HepG2 (cell line): Measurements from ENCODE around the gene RAPGEF2. TPM values are rescaled to one million over a fixed set of nuclear protein-coding genes. Genes with fewer than 3 reads are reported as not detected.
A peak's percentile ranks its signal among the peaks of the same experiment; 100 is the strongest.

Source experiments
- ATAC-seq: fragments of 200-7000 bp; cut with Tn5 transposase; 3 replicates; pipeline ENCODE4 v1.9.1; 2020; ENCODE audit warnings: mild to moderate bottlenecking, moderate library complexity
- BruUV-seq: library from RNA; stranded (reverse); fragments of 400-500 nt; replicated peaks from 2 replicates; lab custom pipeline; 2021; lab: Mats Ljungman, UMichigan
- CTCF ChIA-PET: fragments of 300-600 bp; formaldehyde crosslinking; extraction: SDS; loops from one replicate; lab custom pipeline; 2021; ENCODE audit warnings: low total read pairs, inconsistent platforms, low intra/inter-chr PET ratio; lab: Yijun Ruan, JAX
- POLR2A ChIA-PET: fragments of 350-600 bp; sonication (Branson Sonifier 250); formaldehyde crosslinking; loops from one replicate; lab custom pipeline; 2020; ENCODE audit warnings: antibody characterized with exemption, inconsistent platforms; lab: Yijun Ruan, JAX
- DNase-seq: peaks from one replicate; pipeline ENCODE4 v3.0.0-alpha.2; 2015; ENCODE audit warnings: low spot score
- FAIRE-seq: peaks from 3 replicates; lab custom pipeline; 2011; peaks lifted over from hg19 to GRCh38; lab: Jason Lieb, UNC
- H2AFZ ChIP-seq: one replicate; pipeline ENCODE4 v1.6.1; 2011; ENCODE audit warnings: low read length, inconsistent platforms
- H3K27ac ChIP-seq: fragments of 300-600 bp; 3 replicates; pipeline ENCODE4 v1.8.0; 2011; ENCODE audit warnings: mixed run types, mild to moderate bottlenecking, mixed read lengths, low read length, inconsistent platforms; ENCODE audit not compliant: insufficient read depth; ENCODE audit errors: extremely low read length
- H3K27me3 ChIP-seq, 2 experiments: fragments of 200-600 bp in 1 of 2; 2 replicates in 1 of 2; 3 replicates in 1 of 2; pipeline versions ENCODE4 v1.6.0 to v1.8.0; 2011; ENCODE audit warnings: low read length in 2 of 2, mild to moderate bottlenecking in 2 of 2, moderate library complexity in 2 of 2, inconsistent platforms in 1 of 2; ENCODE audit not compliant: insufficient read depth in 2 of 2, control insufficient read depth in 1 of 2
- H3K36me3 ChIP-seq, 2 experiments: fragments of 200-600 bp in 1 of 2; replicated peaks in 1 of 2; 2 replicates in 1 of 2; 3 replicates in 1 of 2; pipeline versions ENCODE4 v1.5.1 to v1.8.0; 2011; ENCODE audit warnings: low read length in 2 of 2, inconsistent platforms in 1 of 2; ENCODE audit not compliant: insufficient read depth in 2 of 2, control insufficient read depth in 1 of 2
- H3K4me1 ChIP-seq: 2 replicates; pipeline ENCODE4 v1.5.1; 2012; ENCODE audit warnings: low read length, inconsistent platforms; ENCODE audit not compliant: insufficient read depth
- H3K4me2 ChIP-seq: 2 replicates; pipeline ENCODE4 v1.6.0; 2011; ENCODE audit warnings: low read depth, low read length, inconsistent platforms
- H3K4me3 ChIP-seq, 3 experiments: fragments of 200-600 bp in 1 of 3; sonication (generic), shearing (Covaris generic) in 1 of 3; replicated peaks in 1 of 3; 2 replicates each; pipeline ENCODE4 v1.5.1; 2011 to 2016; ENCODE audit warnings: low read length in 3 of 3, inconsistent platforms in 2 of 3, low read depth in 2 of 3, mild to moderate bottlenecking in 2 of 3, control low read depth in 1 of 3, mixed read lengths in 1 of 3; ENCODE audit not compliant: insufficient read depth in 1 of 3
- H3K79me2 ChIP-seq: one replicate; pipeline ENCODE4 v1.6.1; 2011; ENCODE audit warnings: low read length, inconsistent platforms; ENCODE audit not compliant: insufficient read depth
- H3K9ac ChIP-seq: 2 replicates; pipeline ENCODE4 v1.6.0; 2011; ENCODE audit warnings: mild to moderate bottlenecking, low read depth, low read length, inconsistent platforms; ENCODE audit not compliant: insufficient read depth
- H3K9me3 ChIP-seq: 2 replicates; pipeline ENCODE4 v1.5.1; 2012; ENCODE audit warnings: mild to moderate bottlenecking, low read length
- H4K20me1 ChIP-seq: 2 replicates; pipeline ENCODE4 v1.6.0; 2011; ENCODE audit warnings: inconsistent platforms, mild to moderate bottlenecking, low read length, moderate library complexity; ENCODE audit not compliant: insufficient read depth
- GMEB1 ChIP-seq: sonication (generic); formaldehyde crosslinking; IDR thresholded peaks from 2 replicates; pipeline ENCODE4 v1.5.1; 2020; ENCODE audit warnings: missing genetic modification reagents, mild to moderate bottlenecking, borderline replicate concordance
- PHB2 ChIP-seq: fragments of 450-650 bp; IDR thresholded peaks from 2 replicates; pipeline ENCODE4 v1.6.1; 2018; ENCODE audit not compliant: partially characterized antibody
- TEF ChIP-seq: sonication (generic); formaldehyde crosslinking; IDR thresholded peaks from 2 replicates; pipeline ENCODE4 v1.5.0; 2020; ENCODE audit warnings: missing genetic modification reagents
- ZFP90 ChIP-seq: sonication (generic); formaldehyde crosslinking; IDR thresholded peaks from 2 replicates; pipeline ENCODE4 v1.8.0; 2022; ENCODE audit warnings: missing genetic modification reagents, mild to moderate bottlenecking, inconsistent platforms, borderline replicate concordance
- ZNF121 ChIP-seq: sonication (generic); formaldehyde crosslinking; IDR thresholded peaks from 2 replicates; pipeline ENCODE4 v1.5.0; 2020; ENCODE audit warnings: mild to moderate bottlenecking, missing genetic modification reagents
- WGBS: methylation state at CpG from one replicate; pipeline ENCODE4 v1.1.6; 2017; ENCODE audit warnings: low lambda C conversion rate; 5-methylcytosine and 5-hydroxymethylcytosine counted together
- in situ Hi-C: cut with HindIII; loops from 2 replicates; pipeline ENCODE4 v1.10.0; 2017; ENCODE audit warnings: low pct_unique_long_range_greater_than_20kb; ENCODE audit not compliant: extremely low pct_ligation_motif_present
- intact Hi-C: fragments of 100-400 bp; cut with micrococcal nuclease; formaldehyde crosslinking; loops from one replicate; pipeline ENCODE4 v1.10.0; 2022; ENCODE audit not compliant: unreplicated experiment
- polyA plus RNA-seq, 8 experiments: library from polyadenylated mRNA; depleted of rRNA in 3 of 8; stranded (reverse) in 7 of 8; unstranded in 1 of 8; fragments of >200 nt; fragmentation: Illumina TruSeq in 4 of 8; extraction: Trizol in 4 of 8; gene quantifications; 2 replicates each; pipeline versions ENCODE4 v1.2.1 to v1.2.3, GENCODE V29; 2011 to 2016; ENCODE audit warnings: low read depth in 4 of 8, missing spikeins in 1 of 8, mixed read lengths in 1 of 8; ENCODE audit not compliant: insufficient read depth in 1 of 8
- total RNA-seq, 5 experiments: library from RNA; depleted of rRNA; stranded (reverse); fragments of >200 nt; fragmentation: Illumina TruSeq; extraction: Trizol; gene quantifications; 2 replicates each; pipeline ENCODE4 v1.2.3, GENCODE V29; 2016; ENCODE audit warnings: low read depth in 1 of 5
- TF ChIP-seq, protein P1 (sequence below), 2 experiments: IDR thresholded peaks; 2 replicates each; pipeline ENCODE4 v1.6.1; 2011 to 2012; ENCODE audit warnings: low read length in 2 of 2, borderline replicate concordance in 1 of 2, low read depth in 1 of 2, mild to moderate bottlenecking in 1 of 2, moderate library complexity in 1 of 2
- TF ChIP-seq, protein P2 (sequence below): sonication (generic); formaldehyde crosslinking; IDR thresholded peaks from 2 replicates; pipeline ENCODE4 v1.4.0; 2020; ENCODE audit warnings: mild to moderate bottlenecking, missing genetic modification reagents

The RAPGEF2 gene
- total and polyA plus RNA-seq, 2 of the 13 experiments (the other 11 are each of a cell fraction or from before 2014, with no cell fraction given): 19.2 to 23.0 TPM

GRCh38 chr4:159101988-159102621, 774 bp upstream of the RAPGEF2 start:
- peak overlapping the region; percentile 59 for H3K9ac ChIP-seq
- no peak for DNase-seq
- peaks cover 6% of the 10 kb centered on the region; the same call in 1 of the 2 replicates for H4K20me1 ChIP-seq
- peaks cover 36% of the 10 kb centered on the region for H3K4me1 ChIP-seq
- ChIA-PET CTCF (no interaction called here), POLR2A (no interaction called here)
- H3K9me3 ChIP-seq: no peaks in the 10 kb centered on the region
- no peak for FAIRE-seq
- in situ Hi-C loops: loop anchor here (10.0 kb wide), 1 partner anchor 73 kb away; no protein-coding TSS in a partner anchor
- H3K4me2 ChIP-seq: peak overlapping the region; percentile 85
- peaks cover 32% of the 10 kb centered on the region for H3K79me2 ChIP-seq
- no TSS peak for BruUV-seq
- peak overlapping the region; percentile 93 to 99 (median 96); a peak in 5 of 6 replicates for H3K4me3 ChIP-seq
- ATAC-seq: no peak
- 34% methylated on average over 13 of the region's 14 CpGs for WGBS
- H3K27ac ChIP-seq: no peak overlapping the region
- H2AFZ ChIP-seq: no peak overlapping the region
- H3K27me3 ChIP-seq: no peaks in the 10 kb centered on the region; a peak in 1 of 5 replicates
- intact Hi-C loops: loop anchor here (1.0 to 10.0 kb wide), 4 partner anchors 55 to 377 kb away; partner anchors contain the start of gene PPID
- no peaks in the 10 kb centered on the region for H3K36me3 ChIP-seq
- TF ChIP-seq ZNF121 (CRISPR knock-in tag): 0 out of 2 replicates have a peak, but pooled peaks have one; percentile 17
- TF ChIP-seq, protein P1, sequence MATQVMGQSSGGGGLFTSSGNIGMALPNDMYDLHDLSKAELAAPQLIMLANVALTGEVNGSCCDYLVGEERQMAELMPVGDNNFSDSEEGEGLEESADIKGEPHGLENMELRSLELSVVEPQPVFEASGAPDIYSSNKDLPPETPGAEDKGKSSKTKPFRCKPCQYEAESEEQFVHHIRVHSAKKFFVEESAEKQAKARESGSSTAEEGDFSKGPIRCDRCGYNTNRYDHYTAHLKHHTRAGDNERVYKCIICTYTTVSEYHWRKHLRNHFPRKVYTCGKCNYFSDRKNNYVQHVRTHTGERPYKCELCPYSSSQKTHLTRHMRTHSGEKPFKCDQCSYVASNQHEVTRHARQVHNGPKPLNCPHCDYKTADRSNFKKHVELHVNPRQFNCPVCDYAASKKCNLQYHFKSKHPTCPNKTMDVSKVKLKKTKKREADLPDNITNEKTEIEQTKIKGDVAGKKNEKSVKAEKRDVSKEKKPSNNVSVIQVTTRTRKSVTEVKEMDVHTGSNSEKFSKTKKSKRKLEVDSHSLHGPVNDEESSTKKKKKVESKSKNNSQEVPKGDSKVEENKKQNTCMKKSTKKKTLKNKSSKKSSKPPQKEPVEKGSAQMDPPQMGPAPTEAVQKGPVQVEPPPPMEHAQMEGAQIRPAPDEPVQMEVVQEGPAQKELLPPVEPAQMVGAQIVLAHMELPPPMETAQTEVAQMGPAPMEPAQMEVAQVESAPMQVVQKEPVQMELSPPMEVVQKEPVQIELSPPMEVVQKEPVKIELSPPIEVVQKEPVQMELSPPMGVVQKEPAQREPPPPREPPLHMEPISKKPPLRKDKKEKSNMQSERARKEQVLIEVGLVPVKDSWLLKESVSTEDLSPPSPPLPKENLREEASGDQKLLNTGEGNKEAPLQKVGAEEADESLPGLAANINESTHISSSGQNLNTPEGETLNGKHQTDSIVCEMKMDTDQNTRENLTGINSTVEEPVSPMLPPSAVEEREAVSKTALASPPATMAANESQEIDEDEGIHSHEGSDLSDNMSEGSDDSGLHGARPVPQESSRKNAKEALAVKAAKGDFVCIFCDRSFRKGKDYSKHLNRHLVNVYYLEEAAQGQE (IDR thresholded peaks at IDR 0.05; ENCODE audit: borderline replicate concordance in 1 of 2, low read depth in 1 of 2, low read length in 2 of 2): no peak
- TF ChIP-seq ZFP90 (CRISPR knock-in tag): no peak
- TF ChIP-seq, protein P2, sequence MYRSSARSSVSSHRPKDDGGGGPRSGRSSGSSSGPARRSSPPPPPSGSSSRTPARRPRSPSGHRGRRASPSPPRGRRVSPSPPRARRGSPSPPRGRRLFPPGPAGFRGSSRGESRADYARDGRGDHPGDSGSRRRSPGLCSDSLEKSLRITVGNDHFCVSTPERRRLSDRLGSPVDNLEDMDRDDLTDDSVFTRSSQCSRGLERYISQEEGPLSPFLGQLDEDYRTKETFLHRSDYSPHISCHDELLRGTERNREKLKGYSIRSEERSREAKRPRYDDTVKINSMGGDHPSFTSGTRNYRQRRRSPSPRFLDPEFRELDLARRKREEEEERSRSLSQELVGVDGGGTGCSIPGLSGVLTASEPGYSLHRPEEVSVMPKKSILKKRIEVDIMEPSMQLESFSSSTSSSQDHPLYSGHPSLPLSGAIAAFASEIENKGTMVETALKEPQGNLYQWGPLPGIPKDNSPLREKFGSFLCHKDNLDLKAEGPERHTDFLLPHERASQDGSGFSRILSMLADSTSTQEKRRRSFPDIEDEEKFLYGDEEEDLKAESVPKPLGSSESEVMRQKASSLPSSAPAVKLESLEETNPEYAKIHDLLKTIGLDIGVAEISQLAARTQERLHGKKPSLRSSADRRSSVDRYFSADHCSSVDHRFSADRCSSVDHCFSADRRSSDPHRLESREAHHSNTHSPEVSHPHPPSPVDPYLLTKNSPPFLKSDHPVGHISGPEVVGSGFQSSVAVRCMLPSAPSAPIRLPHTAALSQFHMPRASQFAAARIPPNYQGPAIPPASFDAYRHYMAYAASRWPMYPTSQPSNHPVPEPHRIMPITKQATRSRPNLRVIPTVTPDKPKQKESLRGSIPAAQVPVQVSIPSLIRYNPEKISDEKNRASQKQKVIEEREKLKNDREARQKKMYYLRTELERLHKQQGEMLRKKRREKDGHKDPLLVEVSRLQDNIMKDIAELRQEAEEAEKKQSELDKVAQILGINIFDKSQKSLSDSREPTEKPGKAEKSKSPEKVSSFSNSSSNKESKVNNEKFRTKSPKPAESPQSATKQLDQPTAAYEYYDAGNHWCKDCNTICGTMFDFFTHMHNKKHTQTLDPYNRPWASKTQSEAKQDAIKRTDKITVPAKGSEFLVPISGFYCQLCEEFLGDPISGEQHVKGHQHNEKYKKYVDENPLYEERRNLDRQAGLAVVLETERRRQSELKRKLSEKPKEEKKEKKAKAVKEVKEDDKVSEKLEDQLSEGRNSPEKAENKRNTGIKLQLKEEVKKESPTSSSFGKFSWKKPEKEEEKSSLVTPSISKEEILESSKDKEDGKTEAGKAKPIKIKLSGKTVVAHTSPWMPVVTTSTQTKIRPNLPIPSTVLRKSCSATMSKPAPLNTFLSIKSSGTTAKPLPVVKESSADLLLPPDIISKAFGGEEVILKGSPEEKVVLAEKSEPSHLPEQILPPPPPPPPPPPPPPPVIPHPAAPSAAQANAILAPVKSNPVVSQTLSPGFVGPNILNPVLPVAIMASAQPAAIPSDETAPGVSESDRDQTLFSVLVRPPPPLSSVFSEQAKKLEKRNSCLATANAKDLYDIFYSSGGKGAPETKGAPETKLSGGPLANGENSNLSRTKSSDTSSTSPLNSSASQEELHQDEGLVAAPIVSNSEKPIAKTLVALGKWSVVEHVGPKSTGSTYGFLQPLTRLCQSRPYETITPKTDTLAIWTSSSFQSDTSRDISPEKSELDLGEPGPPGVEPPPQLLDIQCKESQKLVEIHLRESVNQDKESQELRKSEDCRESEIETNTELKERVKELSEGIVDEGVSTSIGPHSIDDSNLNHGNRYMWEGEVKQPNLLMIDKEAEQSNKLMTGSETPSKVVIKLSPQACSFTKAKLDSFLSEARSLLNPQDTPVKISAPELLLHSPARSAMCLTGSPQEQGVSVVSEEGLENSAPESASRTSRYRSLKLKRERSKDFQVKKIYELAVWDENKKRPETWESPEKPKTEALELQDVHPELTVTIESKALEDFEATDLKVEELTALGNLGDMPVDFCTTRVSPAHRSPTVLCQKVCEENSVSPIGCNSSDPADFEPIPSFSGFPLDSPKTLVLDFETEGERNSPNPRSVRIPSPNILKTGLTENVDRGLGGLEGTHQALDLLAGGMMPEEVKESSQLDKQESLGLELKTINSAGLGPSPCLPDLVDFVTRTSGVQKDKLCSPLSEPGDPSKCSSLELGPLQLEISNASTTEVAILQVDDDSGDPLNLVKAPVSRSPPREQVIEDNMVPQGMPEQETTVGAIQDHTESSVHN: 0 out of 2 replicates have a peak, but pooled peaks have one; percentile 18
- peak; percentile 23; the same call in 1 of the 2 replicates for TF ChIP-seq GMEB1 (CRISPR knock-in tag)
- no peak for TF ChIP-seq PHB2
- no peak for TF ChIP-seq TEF
